GM18951 (cell line): ENCODE measurements around the gene AAK1.

Source experiments
- POLR2A ChIP-seq: IDR thresholded peaks from 4 replicates; pipeline ENCODE4 v1.6.1; 2011; ENCODE audit warnings: mild to moderate bottlenecking; ENCODE audit not compliant: insufficient read length, insufficient read depth; ENCODE audit errors: extremely low read depth
- in situ Hi-C: fragments of 300-500 bp; cut with MboI; formaldehyde crosslinking; loops from one replicate; pipeline ENCODE4 v1.12.0; 2022; ENCODE audit warnings: low sequenced_read_pairs, mixed read lengths, inconsistent platforms; ENCODE audit not compliant: unreplicated experiment

AAK1 gene

GRCh38 chr2:69501301-69501700 is 142.2 kb downstream of the AAK1 start:
- in situ Hi-C loops = no loop called here
- no peak for TF ChIP-seq POLR2A

GRCh38 chr2:69499966-69500365 is 143.6 kb downstream of the AAK1 start:
- no peak for TF ChIP-seq POLR2A
- in situ Hi-C loops = no loop called here

DNA sequence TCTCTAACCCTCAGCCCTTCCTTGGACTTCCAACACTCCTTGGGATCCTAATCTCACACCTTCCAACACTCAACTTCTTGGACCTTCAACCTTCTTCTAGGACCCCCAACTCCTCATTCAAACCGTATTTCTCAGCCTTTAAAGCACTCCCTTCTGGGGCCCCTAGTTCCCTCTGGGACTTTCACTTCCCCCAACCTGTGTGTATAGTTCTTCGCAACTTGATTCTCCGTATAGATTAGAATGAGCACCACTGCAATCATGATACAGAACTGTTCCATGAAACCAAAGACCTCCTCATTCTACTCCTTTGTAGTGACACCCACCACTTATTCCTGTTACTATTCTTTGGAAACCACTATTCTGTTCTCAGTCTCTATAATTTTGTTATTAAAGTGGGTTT is 144.3 kb downstream of the AAK1 start:
- in situ Hi-C loops = no loop called here

GRCh38 chr2:69495861-69496260 is 147.7 kb downstream of the AAK1 start:
- in situ Hi-C loops = no loop called here

More for the DNA sequence above, 144.3 kb downstream of the AAK1 start:
- no peak for TF ChIP-seq POLR2A

GRCh38 chr2:69495008-69495407 is 148.5 kb downstream of the AAK1 start:
- no peak for TF ChIP-seq POLR2A
- in situ Hi-C loops = no loop called here

More at GRCh38 chr2:69495861-69496260, 147.7 kb downstream of the AAK1 start:
- no peak for TF ChIP-seq POLR2A

DNA sequence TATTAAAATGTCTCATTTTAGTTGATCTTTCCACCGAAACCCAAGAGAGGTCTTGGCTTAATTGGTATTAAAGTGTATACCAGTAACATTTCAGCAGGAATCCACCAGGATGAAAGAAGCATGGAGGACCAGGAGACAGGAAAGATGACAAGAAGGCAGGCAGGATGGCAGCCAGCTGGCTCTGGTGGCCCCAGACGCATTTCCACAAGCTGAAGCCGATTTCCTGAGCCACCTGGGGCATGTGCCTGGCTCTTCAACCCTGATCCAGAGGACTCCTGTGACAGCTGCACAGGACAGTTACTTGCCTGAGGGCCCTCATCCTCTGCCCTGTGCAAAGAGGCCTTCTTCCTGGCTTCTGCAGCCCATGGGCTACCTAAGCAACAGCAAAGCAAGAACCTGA is 149.4 kb downstream of the AAK1 start:
- in situ Hi-C loops = no loop called here
- no peak for TF ChIP-seq POLR2A

DNA sequence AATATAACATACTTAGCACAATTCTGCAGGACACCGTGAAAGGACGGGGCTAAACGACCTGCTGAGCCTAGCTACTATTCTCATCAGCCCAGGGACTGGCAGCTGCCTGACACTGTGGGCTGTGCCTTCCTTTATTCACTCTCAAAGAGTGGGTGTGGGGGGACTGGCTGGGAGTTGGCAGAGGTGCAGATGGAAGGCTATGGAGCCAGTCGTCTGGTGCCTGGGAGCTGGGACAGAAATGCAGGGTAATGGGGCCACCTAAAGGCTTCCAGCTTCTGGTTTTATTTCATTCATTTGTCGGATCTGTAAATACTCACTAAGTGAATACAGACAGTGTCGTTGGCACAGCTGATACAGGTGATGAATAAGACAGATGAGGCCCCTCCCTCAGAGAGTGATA is 150.3 kb downstream of the AAK1 start:
- no peak for TF ChIP-seq POLR2A
- in situ Hi-C loops = no loop called here

DNA sequence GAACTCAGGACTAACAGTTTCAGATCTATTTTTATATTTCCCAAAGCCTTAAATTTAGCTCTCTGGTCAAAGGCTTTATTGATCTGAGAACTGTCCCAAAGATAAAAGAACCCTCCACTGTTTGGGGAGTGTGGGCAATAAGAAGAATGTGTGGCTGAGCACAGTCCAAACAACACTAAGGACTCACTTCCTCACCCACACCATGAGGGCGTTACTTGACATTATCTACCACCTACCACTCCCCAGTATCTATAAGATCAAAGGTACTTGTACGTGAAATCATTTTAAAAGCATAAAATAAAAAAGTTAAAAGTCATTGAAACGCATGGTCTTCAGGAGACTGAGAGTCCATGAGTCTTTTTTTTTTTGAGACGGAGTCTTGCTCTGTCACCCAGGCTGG is 151.7 kb downstream of the AAK1 start:
- TF ChIP-seq POLR2A = no peak
- in situ Hi-C loops = no loop called here

GRCh38 chr2:69490486-69490885 is 153.1 kb downstream of the AAK1 start:
- no peak for TF ChIP-seq POLR2A
- in situ Hi-C loops = no loop called here

- in situ Hi-C loops = no loop called here
Observed at GRCh38 chr2:69489793-69490192, 153.7 kb downstream of the AAK1 start.

GRCh38 chr2:69483696-69484095 is 159.8 kb downstream of the AAK1 start:
- in situ Hi-C loops = no loop called here
- TF ChIP-seq POLR2A = no peak

More at GRCh38 chr2:69489793-69490192, 153.7 kb downstream of the AAK1 start:
- TF ChIP-seq POLR2A = no peak

GRCh38 chr2:69483024-69483423 is 160.5 kb downstream of the AAK1 start:
- no peak for TF ChIP-seq POLR2A
- in situ Hi-C loops = no loop called here

- in situ Hi-C loops = no loop called here
- no peak for TF ChIP-seq POLR2A
Observed at GRCh38 chr2:69482471-69482870, 161.1 kb downstream of the AAK1 start.

- no peak for TF ChIP-seq POLR2A
- in situ Hi-C loops = no loop called here
Observed at GRCh38 chr2:69481421-69481820, 162.1 kb downstream of the AAK1 start.

DNA sequence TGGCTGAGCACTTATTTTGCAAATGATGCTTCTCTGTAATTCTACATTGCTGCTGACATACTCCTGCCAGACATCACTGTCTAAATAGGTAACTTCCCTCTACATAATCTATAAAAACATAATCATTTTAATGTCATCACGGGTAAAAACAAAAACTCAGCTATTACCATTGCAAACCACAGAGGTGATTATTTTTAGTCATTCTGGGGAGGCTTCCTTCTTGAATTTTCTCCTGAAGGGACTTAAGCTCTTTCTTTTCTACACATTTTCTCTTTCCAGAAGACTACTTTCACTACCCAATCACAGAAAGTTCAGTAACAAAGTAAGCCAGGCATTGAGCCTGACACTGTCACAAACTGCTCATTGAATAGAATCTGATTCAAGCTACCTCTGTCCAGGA is 165.9 kb downstream of the AAK1 start:
- in situ Hi-C loops = no loop called here
- TF ChIP-seq POLR2A = no peak
